ENCODE measurements around the gene SND1.

DNA sequence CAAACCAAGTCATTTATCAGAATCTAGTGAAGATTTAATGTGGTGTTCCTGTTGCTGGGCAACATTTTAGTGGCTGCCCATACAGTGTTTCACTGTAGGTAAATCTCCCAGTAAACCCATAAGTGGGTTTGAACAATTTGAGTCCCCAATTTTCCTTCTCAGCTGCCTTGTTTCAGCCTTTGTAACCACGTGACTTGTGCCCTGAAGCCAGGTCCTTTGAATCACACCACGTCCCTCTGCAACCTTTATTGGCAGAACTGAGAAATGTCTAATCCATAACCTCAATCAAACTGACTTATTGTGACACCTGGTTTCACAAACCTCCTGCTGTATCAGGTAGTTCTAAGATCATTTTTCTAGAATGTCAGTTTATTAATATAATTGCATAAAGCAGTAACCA, 30.1 kb downstream of the SND1 start:
- no peak for TF ChIP-seq EZH2 (IDR thresholded peaks at IDR 0.05; ENCODE audit: borderline replicate concordance, low read depth, low read length, severe bottlenecking)
- TF ChIP-seq, protein P1, sequence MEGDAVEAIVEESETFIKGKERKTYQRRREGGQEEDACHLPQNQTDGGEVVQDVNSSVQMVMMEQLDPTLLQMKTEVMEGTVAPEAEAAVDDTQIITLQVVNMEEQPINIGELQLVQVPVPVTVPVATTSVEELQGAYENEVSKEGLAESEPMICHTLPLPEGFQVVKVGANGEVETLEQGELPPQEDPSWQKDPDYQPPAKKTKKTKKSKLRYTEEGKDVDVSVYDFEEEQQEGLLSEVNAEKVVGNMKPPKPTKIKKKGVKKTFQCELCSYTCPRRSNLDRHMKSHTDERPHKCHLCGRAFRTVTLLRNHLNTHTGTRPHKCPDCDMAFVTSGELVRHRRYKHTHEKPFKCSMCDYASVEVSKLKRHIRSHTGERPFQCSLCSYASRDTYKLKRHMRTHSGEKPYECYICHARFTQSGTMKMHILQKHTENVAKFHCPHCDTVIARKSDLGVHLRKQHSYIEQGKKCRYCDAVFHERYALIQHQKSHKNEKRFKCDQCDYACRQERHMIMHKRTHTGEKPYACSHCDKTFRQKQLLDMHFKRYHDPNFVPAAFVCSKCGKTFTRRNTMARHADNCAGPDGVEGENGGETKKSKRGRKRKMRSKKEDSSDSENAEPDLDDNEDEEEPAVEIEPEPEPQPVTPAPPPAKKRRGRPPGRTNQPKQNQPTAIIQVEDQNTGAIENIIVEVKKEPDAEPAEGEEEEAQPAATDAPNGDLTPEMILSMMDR (IDR thresholded peaks at IDR 0.05; ENCODE audit: extremely low read depth in 1 of 2, insufficient read depth in 1 of 2, low read depth in 1 of 2, low read length in 2 of 2), result no peak

Measured in endothelial cell of umbilical vein (primary cell).